ENCODE data around the gene THSD4. TPM values are rescaled to one million over a fixed set of nuclear protein-coding genes. Genes with fewer than 3 reads are reported as not detected.

Gene THSD4
- total and polyA plus RNA-seq, 9 of the 15 experiments (the other 6 are each of a cell fraction or from before 2014, with no cell fraction given): 0.04 TPM; not detected in 5

DNA sequence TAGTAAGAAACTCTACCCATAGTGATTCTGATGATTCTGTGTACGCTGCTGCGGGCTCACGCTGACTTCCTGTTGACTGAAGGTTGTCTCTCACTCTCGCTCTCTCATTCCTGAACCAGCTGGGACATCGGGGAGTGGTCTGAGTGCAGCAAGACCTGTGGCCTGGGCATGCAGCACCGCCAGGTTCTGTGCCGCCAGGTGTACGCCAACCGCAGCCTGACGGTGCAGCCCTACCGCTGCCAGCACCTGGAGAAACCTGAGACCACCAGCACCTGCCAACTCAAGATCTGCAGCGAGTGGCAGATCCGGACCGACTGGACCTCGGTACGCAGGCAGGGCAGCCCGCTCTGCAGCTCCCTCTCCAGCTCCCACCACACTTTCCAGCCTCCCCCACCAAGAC is 631.4 kb downstream of the THSD4 start:
- H3K4me3 ChIP-seq: no peak overlapping the region
- no peak overlapping the region for H2AFZ ChIP-seq (ENCODE audit: low read depth, low read length)
- H3K9me1 ChIP-seq (ENCODE audit: control insufficient read depth, insufficient read depth, low read length): no peaks in the 10 kb centered on the region
- ATAC-seq: no peak
- DNase-seq (ENCODE audit: extremely low read depth in 1 of 4, low spot score in 3 of 4): no peak
- intact Hi-C loops (cut with micrococcal nuclease): no loop called here
- no peak overlapping the region for H3K27ac ChIP-seq (ENCODE audit: extremely low read depth, low read depth, low read length)
- H3K4me1 ChIP-seq (replicated peaks in 1 of 2; ENCODE audit: control insufficient read depth in 2 of 2, insufficient read depth in 2 of 2, low read length in 2 of 2): no peaks in the 10 kb centered on the region
- BruUV-seq (replicated peaks): no TSS peak
- H3K36me3 ChIP-seq (ENCODE audit: control insufficient read depth, insufficient read depth, low read length): no peaks in the 10 kb centered on the region
- peaks cover 12 to 50% of the 10 kb centered on the region in 2 experiments; a peak in 4 of 5 replicates for H3K27me3 ChIP-seq (ENCODE audit: control insufficient read depth in 2 of 2, insufficient read depth in 2 of 2, low read length in 2 of 2)
- no peaks in the 10 kb centered on the region for H3K79me2 ChIP-seq (ENCODE audit: control insufficient read depth, insufficient read depth, low read length)
- H3K4me2 ChIP-seq (ENCODE audit: insufficient read depth, low read length): no peak overlapping the region
- CTCF ChIA-PET (ENCODE audit: low intra/inter-chr PET ratio): no interaction called here
- TF ChIP-seq SPI1 (IDR thresholded peaks at IDR 0.05; ENCODE audit: borderline replicate concordance, low read depth, low read length) (no peak), FOSL1 (tag; conservative IDR thresholded peaks at IDR 0.05) (no peak), ELK3 (CRISPR knock-in tag; IDR thresholded peaks at IDR 0.05) (no peak), ZNF696 (CRISPR knock-in tag; conservative IDR thresholded peaks at IDR 0.05) (no peak), ELF4 (CRISPR knock-in tag; IDR thresholded peaks at IDR 0.05) (no peak), ZNF561 (CRISPR knock-in tag; conservative IDR thresholded peaks at IDR 0.05) (no peak), NELFE (IDR thresholded peaks at IDR 0.05; ENCODE audit: insufficient read depth, insufficient read length) (no peak), GATAD2B (IDR thresholded peaks at IDR 0.05; ENCODE audit: borderline replicate concordance) (no peak)
- H4K20me1 ChIP-seq (replicated peaks; ENCODE audit: control insufficient read depth, insufficient read depth, low read length): no peaks in the 10 kb centered on the region
- in situ Hi-C loops (cut with MboI): loop anchor here (5.0 to 25.0 kb wide), 2 partner anchors 56 to 784 kb away; no protein-coding TSS in a partner anchor
- no peak for FAIRE-seq
- WGBS (ENCODE audit: insufficient coverage, low coverage, missing lambda C conversion rate): 2% methylated on average over 12 of the region's 17 CpGs
- POLR2A ChIA-PET: interaction anchor here (0.7 kb wide), 1 partner anchor 855 kb away, joined by 3 read pairs; no protein-coding TSS in a partner anchor
- H3K9ac ChIP-seq (ENCODE audit: insufficient read depth in 1 of 2, low read depth in 2 of 2, low read length in 2 of 2): no peak overlapping the region
- H3K9me3 ChIP-seq (replicated peaks; ENCODE audit: control insufficient read depth, insufficient read depth, low read depth, low read length): no peaks in the 10 kb centered on the region
